Psoas muscle (tissue), 8 donors: ENCODE results near the gene SNX4. TPM values are rescaled to one million over a fixed set of nuclear protein-coding genes. Genes with fewer than 3 reads are reported as not detected.

Source experiments
- ATAC-seq, 4 donors: fragments of 200-7000 bp; cut with Tn5 transposase; one replicate each; pipeline ENCODE4 v1.9.1; 2020; ENCODE audit warnings: moderate library complexity in 3 of 4, mild to moderate bottlenecking in 2 of 4
- DNase-seq, 2 donors: peaks; one replicate each; pipeline ENCODE4 v3.0.0-alpha.2; 2020
- H3K27ac ChIP-seq: fragments of 200-600 bp; one replicate; pipeline ENCODE4 v1.8.0; 2022
- H3K27me3 ChIP-seq, 3 donors: fragments of 200-600 bp in 1 of 3; one replicate each; pipeline versions ENCODE4 v1.6.1 to v1.8.0; 2013 to 2022; ENCODE audit warnings: low read length in 2 of 3, mild to moderate bottlenecking in 2 of 3, moderate library complexity in 1 of 3; ENCODE audit not compliant: insufficient read depth in 3 of 3
- H3K36me3 ChIP-seq, 2 donors: fragments of 200-600 bp in 1 of 2; one replicate each; pipeline versions ENCODE4 v1.6.1 to v1.8.0; 2013 to 2022; ENCODE audit warnings: low read depth in 1 of 2, mild to moderate bottlenecking in 1 of 2, moderate library complexity in 1 of 2; ENCODE audit not compliant: insufficient read depth in 1 of 2
- H3K4me1 ChIP-seq: fragments of 200-600 bp; one replicate; pipeline ENCODE4 v1.8.0; 2022
- H3K4me3 ChIP-seq: fragments of 200-600 bp; one replicate; pipeline ENCODE4 v1.8.0; 2022; ENCODE audit warnings: mild to moderate bottlenecking
- H3K9me3 ChIP-seq: fragments of 200-600 bp; one replicate; pipeline ENCODE4 v1.8.0; 2022
- WGBS, 3 donors: extraction: QIAGEN DNeasy Blood & Tissue Kit; methylation state at CpG; one replicate each; pipeline versions ENCODE4 v1.1.6 to v1.1.7; 2013; 5-methylcytosine and 5-hydroxymethylcytosine counted together
- intact Hi-C, 2 donors: fragments of 100-400 bp; cut with DNase I; formaldehyde crosslinking; loops; one replicate each; pipeline versions ENCODE4 v1.11.0 to v1.14.2; 2022
- polyA plus RNA-seq, 3 donors: library from polyadenylated mRNA; stranded (reverse); fragments of 200-250 nt; gene quantifications; one replicate each; pipeline ENCODE4 v1.2.3, GENCODE V29; 2013
- total RNA-seq, 4 donors: library from RNA; stranded (reverse); fragmentation: NEBNext Ultra II Directional in 2 of 4; extraction: Animal tissue kit (Norgen Biotek cat#: 25700) in 2 of 4; gene quantifications; one replicate each; pipeline versions ENCODE4 v1.2.1 to v1.2.4, GENCODE V29; 2021 to 2023
- TF ChIP-seq, protein P1 (sequence below): fragments of 200-600 bp; IDR thresholded peaks from one replicate; pipeline ENCODE4 v1.8.0; 2022; ENCODE audit warnings: antibody characterized with exemption
- donor health status: healthy with polysubstance abuse.
- donor health status: DM: no; HTN: no; CAD: no; lungs with moderate emphysema.
- donor health status: Bipolar disorder and iron deficiency.
- donor health status: healthy.
- donor health status: DM: yes; HTN: yes; CAD: no.
- donor health status: DM: no; HTN: no; CAD: no.
- donor health status: DM: no; HTN: no; CAD: no.
- donor health status: DM: yes; HTN: yes; CAD: no.

SNX4 gene
- total and polyA plus RNA-seq, 7 donors: 16.9 to 30.1 (median 23.6) TPM

DNA sequence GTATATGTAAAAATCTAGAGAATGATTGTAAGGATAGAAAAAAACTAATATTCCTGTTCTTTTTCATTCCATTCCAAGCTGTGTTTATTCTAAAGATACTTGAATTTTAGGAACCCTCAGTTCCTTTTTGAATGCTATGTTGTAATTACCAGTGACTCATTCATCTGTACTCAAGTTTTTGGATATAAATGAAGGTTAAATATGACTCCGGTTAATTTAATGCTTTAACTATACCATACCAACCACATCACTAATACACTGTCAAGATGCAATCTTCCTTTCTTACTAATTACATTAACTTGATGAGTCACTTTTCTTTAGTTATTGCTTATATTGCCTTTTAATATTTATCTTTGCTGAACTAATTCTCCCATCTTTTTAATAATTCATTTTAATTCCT lies 76.1 kb downstream of the SNX4 start:
- Histone ChIP-seq H3K4me3 (no peak overlapping the region), H3K4me1 (no peaks in the 10 kb centered on the region), H3K9me3 (peaks cover 13% of the 10 kb centered on the region), H3K36me3 (peaks cover 2 to 44% of the 10 kb centered on the region in 2 donors), H3K27ac (no peak overlapping the region), H3K27me3 (no peaks in the 10 kb centered on the region)
- no peak for DNase-seq
- TF ChIP-seq, protein P1, sequence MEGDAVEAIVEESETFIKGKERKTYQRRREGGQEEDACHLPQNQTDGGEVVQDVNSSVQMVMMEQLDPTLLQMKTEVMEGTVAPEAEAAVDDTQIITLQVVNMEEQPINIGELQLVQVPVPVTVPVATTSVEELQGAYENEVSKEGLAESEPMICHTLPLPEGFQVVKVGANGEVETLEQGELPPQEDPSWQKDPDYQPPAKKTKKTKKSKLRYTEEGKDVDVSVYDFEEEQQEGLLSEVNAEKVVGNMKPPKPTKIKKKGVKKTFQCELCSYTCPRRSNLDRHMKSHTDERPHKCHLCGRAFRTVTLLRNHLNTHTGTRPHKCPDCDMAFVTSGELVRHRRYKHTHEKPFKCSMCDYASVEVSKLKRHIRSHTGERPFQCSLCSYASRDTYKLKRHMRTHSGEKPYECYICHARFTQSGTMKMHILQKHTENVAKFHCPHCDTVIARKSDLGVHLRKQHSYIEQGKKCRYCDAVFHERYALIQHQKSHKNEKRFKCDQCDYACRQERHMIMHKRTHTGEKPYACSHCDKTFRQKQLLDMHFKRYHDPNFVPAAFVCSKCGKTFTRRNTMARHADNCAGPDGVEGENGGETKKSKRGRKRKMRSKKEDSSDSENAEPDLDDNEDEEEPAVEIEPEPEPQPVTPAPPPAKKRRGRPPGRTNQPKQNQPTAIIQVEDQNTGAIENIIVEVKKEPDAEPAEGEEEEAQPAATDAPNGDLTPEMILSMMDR: no peak
- ATAC-seq: no peak
- 95 to 100% (median 97%) methylated on average over 1 of the region's 1 CpG for WGBS, 3 donors
- intact Hi-C loops: no loop called here

DNA sequence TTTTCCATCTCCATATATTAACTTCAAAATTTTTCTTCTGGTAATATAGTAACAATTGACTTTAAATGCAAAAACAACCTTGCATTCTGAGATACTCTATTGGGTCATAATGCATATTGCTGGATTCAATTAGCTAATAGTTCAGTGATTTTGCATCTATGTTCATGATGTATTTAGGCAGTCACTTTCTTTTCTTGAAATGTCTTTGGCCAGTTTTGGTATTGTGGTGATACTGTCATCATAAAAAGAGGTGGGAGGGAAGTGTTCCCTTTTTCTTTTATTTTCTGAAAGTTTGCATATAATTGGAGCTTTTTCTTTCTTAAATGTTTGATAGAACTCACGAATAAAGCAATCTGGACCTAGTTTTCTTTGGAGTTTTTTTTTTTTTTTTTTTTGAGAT lies 77.5 kb downstream of the SNX4 start:
- WGBS, 3 donors: 94 to 96% (median 96%) methylated on average over 1 of the region's 1 CpG
- Histone ChIP-seq H3K4me3 (no peak overlapping the region), H3K36me3 (peaks cover 2 to 29% of the 10 kb centered on the region in 2 donors), H3K9me3 (peaks cover 13% of the 10 kb centered on the region), H3K27ac (no peak overlapping the region), H3K27me3 (no peaks in the 10 kb centered on the region), H3K4me1 (no peaks in the 10 kb centered on the region)
- intact Hi-C loops: no loop called here
- ATAC-seq: no peak
- DNase-seq: no peak
- TF ChIP-seq, protein P1: no peak

DNA sequence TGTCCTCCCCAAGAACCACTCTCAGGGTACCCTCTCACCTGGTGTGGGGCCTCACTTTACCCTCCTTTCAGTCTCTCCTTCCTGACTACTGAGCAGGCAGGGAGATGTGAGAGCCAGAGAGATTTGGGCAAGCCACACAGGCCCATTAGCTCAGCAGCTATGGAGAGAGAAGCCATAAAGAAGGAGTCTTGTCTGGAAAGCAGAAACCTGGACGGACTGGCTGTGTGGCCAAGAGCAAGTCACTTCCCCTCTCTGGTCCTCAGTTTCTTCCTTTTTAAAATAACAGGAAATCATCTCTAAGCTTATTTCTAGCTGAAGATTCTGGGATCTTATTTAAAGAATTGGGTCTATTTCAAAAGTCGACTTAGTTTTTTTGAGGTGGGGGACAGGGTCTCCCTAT lies 79.0 kb downstream of the SNX4 start:
- Histone ChIP-seq H3K4me1 (no peaks in the 10 kb centered on the region), H3K27ac (no peak overlapping the region), H3K36me3 (peaks cover 0 to 14% of the 10 kb centered on the region in 2 donors), H3K27me3 (no peaks in the 10 kb centered on the region), H3K4me3 (no peak overlapping the region), H3K9me3 (peaks cover 13% of the 10 kb centered on the region)
- ATAC-seq: no peak
- TF ChIP-seq, protein P1: no peak
- DNase-seq: no peak
- 91 to 96% (median 95%) methylated on average over 2 of the region's 2 CpGs for WGBS, 3 donors
- intact Hi-C loops: no loop called here

DNA sequence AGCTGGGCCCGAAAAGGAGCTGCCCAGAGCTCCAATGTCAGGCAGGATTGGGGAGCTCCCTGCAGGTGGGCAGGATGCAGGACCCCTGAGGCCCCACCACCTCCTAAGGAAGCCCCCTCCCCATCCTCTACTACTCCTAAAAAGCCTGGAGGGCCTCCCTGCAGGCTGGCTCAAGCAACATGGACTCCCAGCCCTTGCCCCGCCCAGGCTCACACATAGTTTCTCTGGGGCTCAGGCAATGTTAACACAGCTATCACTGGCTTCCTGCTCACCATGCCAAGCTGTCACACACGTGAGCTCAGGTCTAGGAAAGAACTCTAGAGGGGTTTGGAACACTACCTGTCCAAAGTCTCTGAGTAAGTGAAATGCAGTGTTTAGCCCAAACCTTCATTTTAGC lies 79.4 kb downstream of the SNX4 start:
- H3K27ac ChIP-seq: no peak overlapping the region
- 70 to 77% (median 74%) methylated on average over 3 of the region's 3 CpGs for WGBS, 3 donors
- H3K36me3 ChIP-seq: peaks cover 0 to 10% of the 10 kb centered on the region in 2 donors
- no peaks in the 10 kb centered on the region for H3K4me1 ChIP-seq
- DNase-seq (no peak), ATAC-seq (no peak)
- peaks cover 13% of the 10 kb centered on the region for H3K9me3 ChIP-seq
- no peak overlapping the region for H3K4me3 ChIP-seq
- TF ChIP-seq, protein P1: no peak
- no peaks in the 10 kb centered on the region for H3K27me3 ChIP-seq
- intact Hi-C loops: no loop called here
